GM12878 (cell line): ENCODE measurements around the gene PRADC1. TPM values are rescaled to one million over a fixed set of nuclear protein-coding genes. Genes with fewer than 3 reads are reported as not detected.
"Not testable (repeated sequence)": the region's sequence is repeated elsewhere in the genome, so short reads cannot be mapped to it uniquely, and the experiment has no call there.

Experiments used
- ATAC-seq: fragments of 200-7000 bp; cut with Tn5 transposase; 3 replicates; pipeline ENCODE4 v1.9.1; 2020; ENCODE audit warnings: mild to moderate bottlenecking, moderate library complexity
- BruUV-seq: library from RNA; stranded (reverse); fragments of 400-500 nt; replicated peaks from 2 replicates; lab custom pipeline; 2021; lab: Mats Ljungman, UMichigan
- CTCF ChIA-PET: fragments of 300-600 bp; sonication (Branson Sonifier 250); formaldehyde crosslinking; extraction: SDS; loops from one replicate; lab custom pipeline; 2021; ENCODE audit warnings: inconsistent platforms; lab: Yijun Ruan, JAX
- POLR2A ChIA-PET: fragments of 350-600 bp; formaldehyde crosslinking; extraction: SDS; loops from one replicate; lab custom pipeline; 2021; ENCODE audit warnings: inconsistent platforms; lab: Charles Lee
- RAD21 ChIA-PET: fragments of 300-600 bp; sonication (Branson Sonifier 250); formaldehyde crosslinking; loops from one replicate; lab custom pipeline; 2023; ENCODE audit warnings: antibody characterized with exemption; ENCODE audit not compliant: unreplicated experiment; lab: Charles Lee
- SMC1A ChIA-PET: fragments of 300-600 bp; sonication (Branson Sonifier 250); formaldehyde crosslinking; loops from one replicate; lab custom pipeline; 2023; ENCODE audit not compliant: unreplicated experiment, uncharacterized antibody; lab: Charles Lee
- DNase-seq: peaks from one replicate; pipeline ENCODE4 v3.0.0-alpha.2; 2011; ENCODE audit warnings: low read depth, low spot score
- FAIRE-seq: peaks from 3 replicates; lab custom pipeline; 2011; peaks lifted over from hg19 to GRCh38; lab: Jason Lieb, UNC
- H2AFZ ChIP-seq: 2 replicates; pipeline ENCODE4 v1.6.0; 2011; ENCODE audit warnings: low read depth, low read length, control low read depth; ENCODE audit not compliant: control insufficient read depth
- H3K27ac ChIP-seq: 2 replicates; pipeline ENCODE4 v1.5.1; 2011; ENCODE audit warnings: control low read depth; ENCODE audit not compliant: control insufficient read depth, insufficient read depth
- H3K27me3 ChIP-seq, 2 experiments: replicated peaks in 1 of 2; 2 replicates each; pipeline versions ENCODE4 v1.6.0 to v1.6.1; 2011; ENCODE audit warnings: low read length in 1 of 2; ENCODE audit not compliant: control insufficient read depth in 2 of 2, insufficient read depth in 2 of 2
- H3K36me3 ChIP-seq, 2 experiments: 2 replicates each; pipeline ENCODE4 v1.5.1; 2011; ENCODE audit warnings: low read length in 1 of 2; ENCODE audit not compliant: control insufficient read depth in 2 of 2, insufficient read depth in 2 of 2
- H3K4me1 ChIP-seq: 2 replicates; pipeline ENCODE4 v1.6.1; 2011; ENCODE audit warnings: mild to moderate bottlenecking, low read length, moderate library complexity, mixed read lengths; ENCODE audit not compliant: control insufficient read depth, insufficient read depth
- H3K4me2 ChIP-seq: 2 replicates; pipeline ENCODE4 v1.6.0; 2011; ENCODE audit warnings: control low read depth; ENCODE audit not compliant: control insufficient read depth, insufficient read depth
- H3K4me3 ChIP-seq: fragments of 200-600 bp; sonication (generic); 2 replicates; pipeline ENCODE4 v1.5.1; 2016
- H3K79me2 ChIP-seq: 2 replicates; pipeline ENCODE4 v1.6.0; 2011; ENCODE audit warnings: low read length; ENCODE audit not compliant: control insufficient read depth, insufficient read depth
- H3K9ac ChIP-seq: 2 replicates; pipeline ENCODE4 v1.8.0; 2011; ENCODE audit warnings: low read length, control low read depth, mixed read lengths; ENCODE audit not compliant: control insufficient read depth, insufficient read depth
- H3K9me3 ChIP-seq: replicated peaks from 3 replicates; pipeline ENCODE4 v1.5.1; 2011; ENCODE audit warnings: mild to moderate bottlenecking, low read length; ENCODE audit not compliant: control insufficient read depth, insufficient read depth
- H4K20me1 ChIP-seq: 2 replicates; pipeline ENCODE4 v1.6.0; 2011; ENCODE audit not compliant: control insufficient read depth, insufficient read depth
- MEF2A ChIP-seq: IDR thresholded peaks from 2 replicates; pipeline ENCODE4 v1.6.1; 2011; ENCODE audit warnings: low read depth, mild to moderate bottlenecking, low read length, moderate library complexity; ENCODE audit not compliant: insufficient read depth
- NFIC ChIP-seq: IDR thresholded peaks from 2 replicates; pipeline ENCODE4 v1.6.1; 2012; ENCODE audit warnings: low read depth, mild to moderate bottlenecking, inconsistent platforms, low read length, moderate library complexity
- WGBS: methylation state at CpG from one replicate; pipeline ENCODE4 v1.1.6; 2016; ENCODE audit warnings: low lambda C conversion rate; ENCODE audit not compliant: insufficient replicate concordance, insufficient coverage; ENCODE audit errors: missing lambda C conversion rate; 5-methylcytosine and 5-hydroxymethylcytosine counted together
- in situ Hi-C: fragments of 300-500 bp; cut with MboI; formaldehyde crosslinking; loops from 9 replicates; pipeline ENCODE4 v1.14.3; 2018; ENCODE audit warnings: mixed read lengths
- intact Hi-C: fragments of 100-400 bp; cut with micrococcal nuclease; formaldehyde crosslinking; loops from one replicate; pipeline ENCODE4 v1.14.2; 2022; ENCODE audit not compliant: unreplicated experiment
- polyA plus RNA-seq, 11 experiments: library from polyadenylated mRNA; depleted of rRNA in 4 of 11; unstranded in 6 of 11; stranded (reverse) in 5 of 11; fragments of >200 nt; fragmentation: Nextera tagmentation in 4 of 11; fragmentation: Illumina TruSeq in 1 of 11; extraction: Ambion mirVana in 4 of 11; extraction: Trizol in 1 of 11; gene quantifications; 1 replicate in 1 of 11; 2 replicates in 10 of 11; pipeline versions ENCODE4 v1.2.1 to v1.2.3, GENCODE V29; 2011 to 2016; ENCODE audit warnings: inconsistent platforms in 2 of 11, missing spikeins in 2 of 11, low read depth in 1 of 11
- total RNA-seq, 4 experiments: library from RNA; depleted of rRNA in 3 of 4; stranded (reverse); fragments of >200 nt in 3 of 4; fragmentation: Illumina TruSeq in 1 of 4; extraction: Trizol in 1 of 4; gene quantifications; 2 replicates each; pipeline versions ENCODE4 v1.2.1 to v1.2.3, GENCODE V29; 2013 to 2021

The PRADC1 gene
- total and polyA plus RNA-seq, 10 of the 15 experiments (the other 5 are each of a cell fraction or from before 2014, with no cell fraction given), result 3.7 to 39.0 (median 13.8) TPM

DNA sequence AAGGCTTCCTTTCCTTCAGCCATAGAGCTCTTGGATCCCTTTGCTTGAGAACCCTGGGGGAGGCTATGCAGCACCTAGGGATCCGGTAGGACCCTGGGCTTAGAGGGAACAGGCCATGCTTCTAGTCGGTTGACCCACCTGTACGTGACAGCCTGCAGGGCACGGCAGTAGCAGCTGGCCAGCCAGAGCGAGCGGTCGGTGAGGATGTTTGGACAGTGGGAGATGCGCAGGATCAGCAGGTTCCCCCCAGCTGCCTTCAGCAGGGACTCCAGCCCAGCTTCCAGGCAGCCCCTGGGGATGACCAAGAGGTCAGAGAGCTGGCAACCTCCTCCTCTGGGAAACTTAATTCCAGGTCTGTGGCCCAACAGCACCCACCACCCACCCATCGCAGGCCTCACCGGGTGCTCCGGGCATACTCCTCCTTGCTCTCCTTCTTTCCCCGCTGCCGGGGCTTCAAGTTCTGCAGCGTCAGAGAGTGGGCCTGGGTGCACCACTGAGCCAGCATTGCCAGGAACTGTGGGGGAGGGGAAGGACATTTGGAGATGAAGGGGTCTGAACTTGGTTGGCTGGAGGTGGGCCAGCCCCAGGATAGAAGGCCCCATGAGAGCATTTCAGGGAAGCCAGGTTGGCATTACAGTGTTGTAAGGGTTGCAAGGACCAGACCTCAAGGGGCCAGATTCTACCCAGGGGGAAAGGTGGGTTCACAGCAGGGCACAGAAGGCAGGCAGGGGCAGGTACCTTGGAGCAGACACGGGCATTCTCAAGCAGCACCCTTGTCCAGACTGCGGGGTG lies 30.7 kb upstream of the PRADC1 start:
- intact Hi-C loops (no loop called here), in situ Hi-C loops (no loop called here)
- Histone ChIP-seq H3K27me3 (no peaks in the 10 kb centered on the region), H3K36me3 (peaks cover 14 to 19% of the 10 kb centered on the region in 2 experiments; a peak in 3 of 4 replicates), H3K4me1 (no peaks in the 10 kb centered on the region), H3K4me3 (no peak overlapping the region), H3K4me2 (no peak overlapping the region), H3K27ac (no peak overlapping the region), H4K20me1 (no peaks in the 10 kb centered on the region; the same call in 1 of the 2 replicates), H2AFZ (no peak overlapping the region), H3K9me3 (no peaks in the 10 kb centered on the region), H3K79me2 (no peaks in the 10 kb centered on the region; the same call in 1 of the 2 replicates)
- no peak for ATAC-seq
- DNase-seq, result no peak
- ChIA-PET RAD21 (no interaction called here), CTCF (interaction anchor here (0.6 to 1.4 kb wide), 2 partner anchors 16 to 51 kb away, joined by 5 to 6 read pairs; no protein-coding TSS in a partner anchor), SMC1A (no interaction called here)
- FAIRE-seq, result no peak
- BruUV-seq, result no TSS peak
- TF ChIP-seq NFIC, result no peak
- no peak for TF ChIP-seq MEF2A
- TF ChIP-seq, all 136 proteins: peak for 0
- no peak overlapping the region for H3K9ac ChIP-seq
- 95% methylated on average over 15 of the region's 16 CpGs for WGBS
- POLR2A ChIA-PET, result no interaction called here

DNA sequence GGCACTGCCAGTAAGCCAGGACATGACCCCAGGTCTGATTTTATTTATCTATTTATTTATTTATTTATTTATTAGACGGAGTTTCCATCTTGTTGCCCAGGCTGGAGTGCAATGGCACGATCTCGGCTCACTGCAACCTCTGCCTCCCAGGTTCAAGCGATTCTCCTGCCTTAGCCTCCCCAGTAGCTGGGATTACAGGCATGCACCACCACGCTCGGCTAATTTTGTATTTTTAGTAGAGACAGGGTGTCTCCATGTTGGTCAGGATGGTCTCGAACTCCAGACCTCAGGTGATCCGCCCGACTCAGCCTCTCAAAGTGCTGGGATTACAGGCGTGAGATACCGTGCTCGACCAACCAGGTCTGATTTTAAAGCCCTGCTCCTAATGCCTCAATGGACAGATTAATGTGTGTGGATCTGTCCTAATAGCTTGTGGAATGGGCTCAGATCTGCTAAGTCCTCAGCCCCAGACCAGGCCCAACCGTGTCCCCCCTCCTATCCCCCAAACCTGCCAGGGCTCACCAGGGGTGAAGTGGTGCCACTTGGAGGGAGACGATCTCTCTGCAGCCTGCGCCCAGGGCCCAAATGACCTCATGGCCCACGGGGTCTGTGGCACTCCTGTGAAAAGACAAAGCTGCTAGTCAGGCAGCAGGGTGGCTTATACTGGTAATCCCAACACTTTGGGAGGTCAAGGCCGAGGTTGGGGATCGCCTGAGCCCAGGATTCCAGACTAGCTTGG lies 29.8 kb upstream of the PRADC1 start:
- SMC1A ChIA-PET, intact Hi-C loops, H3K4me3 ChIP-seq, H3K79me2 ChIP-seq, RAD21 ChIA-PET, BruUV-seq, ATAC-seq, DNase-seq, H3K4me2 ChIP-seq, H3K4me1 ChIP-seq, H3K9ac ChIP-seq, in situ Hi-C loops, H2AFZ ChIP-seq, FAIRE-seq, H4K20me1 ChIP-seq, H3K27me3 ChIP-seq, H3K27ac ChIP-seq, H3K9me3 ChIP-seq: not testable (repeated sequence)
- WGBS, result 93% methylated on average over 17 of the region's 18 CpGs
- POLR2A ChIA-PET, result interaction anchor here (0.5 kb wide), 1 partner anchor 27 kb away, joined by 4 read pairs; no protein-coding TSS in a partner anchor
- CTCF ChIA-PET, result interaction anchor here (0.6 to 1.4 kb wide), 2 partner anchors 17 to 50 kb away, joined by 5 to 6 read pairs; no protein-coding TSS in a partner anchor
- peaks cover 14 to 22% of the 10 kb centered on the region in 2 experiments; a peak in 3 of 4 replicates for H3K36me3 ChIP-seq
